OCI-LY3 (cell line): Measurements from ENCODE around the gene GFAP.

Source experiments
- H2AFZ ChIP-seq: fragments of 200-600, 300-600 bp; shearing (Covaris generic); 2 replicates; pipeline ENCODE4 v1.6.0; 2014; ENCODE audit warnings: antibody characterized with exemption, low read depth, low read length
- H3K27ac ChIP-seq: fragments of 200-600, 300-600 bp; sonication (generic); 2 replicates; pipeline ENCODE4 v1.5.1; 2014; ENCODE audit warnings: mild to moderate bottlenecking, low read length, moderate library complexity, mixed read lengths
- H3K27me3 ChIP-seq: fragments of 200-600, 300-600 bp; sonication (generic); 2 replicates; pipeline ENCODE4 v1.6.1; 2014; ENCODE audit warnings: low read depth, low read length, mixed read lengths
- H3K36me3 ChIP-seq: fragments of 200-600, 300-600 bp; sonication (generic); replicated peaks from 2 replicates; pipeline ENCODE3; 2014; ENCODE audit warnings: low read depth, low read length, mixed read lengths
- H3K4me1 ChIP-seq: fragments of 300-600, 200-600 bp; sonication (generic); 2 replicates; pipeline ENCODE4 v1.6.1; 2014; ENCODE audit warnings: low read length, mixed read lengths
- H3K4me2 ChIP-seq: fragments of 200-600, 300-600 bp; sonication (generic); 2 replicates; pipeline ENCODE4 v1.6.1; 2014; ENCODE audit warnings: low read length, mixed read lengths
- H3K4me3 ChIP-seq: fragments of 300-600, 200-600 bp; sonication (generic); 2 replicates; pipeline ENCODE4 v1.5.1; 2014; ENCODE audit warnings: antibody characterized with exemption, mild to moderate bottlenecking, low read length, moderate library complexity
- H3K79me2 ChIP-seq: fragments of 300-600, 200-600 bp; shearing (Covaris generic); 2 replicates; pipeline ENCODE4 v1.6.1; 2014; ENCODE audit warnings: mild to moderate bottlenecking, low read length, mixed read lengths
- H3K9ac ChIP-seq: fragments of 300-600, 200-600 bp; shearing (Covaris generic); 2 replicates; pipeline ENCODE4 v1.6.0; 2014; ENCODE audit warnings: mild to moderate bottlenecking, low read length, moderate library complexity
- H3K9me3 ChIP-seq: fragments of 200-600, 300-600 bp; shearing (Covaris generic); 2 replicates; pipeline ENCODE4 v1.6.1; 2014; ENCODE audit warnings: low read length, mixed read lengths; ENCODE audit not compliant: insufficient read depth
- H4K20me1 ChIP-seq: fragments of 200-600, 300-600 bp; sonication (generic); 2 replicates; pipeline ENCODE4 v1.6.1; 2016; ENCODE audit warnings: low read length, mixed read lengths; ENCODE audit not compliant: insufficient read depth
- CTCF ChIP-seq: fragments of 200-600, 300-600 bp; sonication (generic); IDR thresholded peaks from 2 replicates; pipeline ENCODE4 v1.5.1; 2014; ENCODE audit warnings: antibody characterized with exemption, low read length, low read depth
- EZH2phosphoT487 ChIP-seq: fragments of 200-600 bp; shearing (Covaris generic); IDR thresholded peaks from 2 replicates; pipeline ENCODE4 v1.6.1; 2018; ENCODE audit warnings: antibody characterized with exemption, mixed run types, low read depth

The GFAP gene

DNA sequence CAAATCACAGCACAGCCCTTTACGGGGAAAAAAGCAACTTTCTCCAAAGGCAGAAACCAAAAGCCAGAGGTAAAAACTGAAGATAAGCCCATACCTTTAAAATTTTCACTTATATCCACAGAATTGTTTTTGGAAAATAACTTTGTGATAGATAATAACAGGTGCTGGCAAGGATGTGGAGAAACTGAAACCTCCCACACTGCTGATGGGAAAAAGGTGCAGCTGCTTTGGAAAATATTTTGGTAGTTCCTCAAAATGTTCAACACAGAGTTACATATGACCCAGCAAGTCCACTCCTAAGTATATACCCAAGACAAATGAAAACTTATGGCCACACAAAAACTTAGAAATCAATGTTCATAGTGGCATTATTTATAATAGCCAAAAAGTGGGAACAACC lies 28.3 kb downstream of the GFAP start:
- Histone ChIP-seq H3K27ac (no peak overlapping the region), H3K36me3 (peaks cover 30% of the 10 kb centered on the region), H3K4me1 (peaks cover 13% of the 10 kb centered on the region), H3K27me3 (no peaks in the 10 kb centered on the region), H3K4me2 (no peak overlapping the region), H3K9me3 (no peaks in the 10 kb centered on the region), H3K9ac (no peak overlapping the region), H3K79me2 (peaks cover 54% of the 10 kb centered on the region), H4K20me1 (peaks cover 23% of the 10 kb centered on the region), H2AFZ (no peak overlapping the region), H3K4me3 (no peak overlapping the region)
- TF ChIP-seq CTCF = no peak

GRCh38 chr17:44884941-44885340 lies 30.4 kb downstream of the GFAP start:
- no peak overlapping the region for H3K9ac ChIP-seq
- H4K20me1 ChIP-seq = peaks cover 18% of the 10 kb centered on the region
- H3K4me1 ChIP-seq = peaks cover 13% of the 10 kb centered on the region
- H3K27ac ChIP-seq = no peak overlapping the region
- TF ChIP-seq CTCF (no peak), EZH2phosphoT487 (no peak)
- H3K36me3 ChIP-seq = peaks cover 37% of the 10 kb centered on the region
- no peaks in the 10 kb centered on the region for H3K27me3 ChIP-seq
- no peak overlapping the region for H3K4me3 ChIP-seq
- no peaks in the 10 kb centered on the region for H3K9me3 ChIP-seq
- peaks cover 35% of the 10 kb centered on the region for H3K79me2 ChIP-seq
- H2AFZ ChIP-seq = no peak overlapping the region
- no peak overlapping the region for H3K4me2 ChIP-seq

- H2AFZ ChIP-seq = no peak overlapping the region
- no peaks in the 10 kb centered on the region for H3K27me3 ChIP-seq
- H3K4me2 ChIP-seq = no peak overlapping the region
- no peaks in the 10 kb centered on the region for H3K4me1 ChIP-seq
- peaks cover 45% of the 10 kb centered on the region for H3K36me3 ChIP-seq
- H3K79me2 ChIP-seq = no peaks in the 10 kb centered on the region
- H4K20me1 ChIP-seq = no peaks in the 10 kb centered on the region
- no peaks in the 10 kb centered on the region for H3K9me3 ChIP-seq
- no peak overlapping the region for H3K4me3 ChIP-seq
- H3K27ac ChIP-seq = no peak overlapping the region
- no peak for TF ChIP-seq CTCF
- no peak for TF ChIP-seq EZH2phosphoT487
- no peak overlapping the region for H3K9ac ChIP-seq
Observed at GRCh38 chr17:44881145-44881544, 34.2 kb downstream of the GFAP start.

- Histone ChIP-seq H3K9ac (no peak overlapping the region), H3K4me1 (no peaks in the 10 kb centered on the region), H3K4me2 (no peak overlapping the region), H2AFZ (no peak overlapping the region), H3K27ac (no peak overlapping the region), H3K4me3 (no peak overlapping the region), H3K9me3 (no peaks in the 10 kb centered on the region), H4K20me1 (no peaks in the 10 kb centered on the region), H3K36me3 (peaks cover 49% of the 10 kb centered on the region), H3K79me2 (no peaks in the 10 kb centered on the region), H3K27me3 (no peaks in the 10 kb centered on the region)
- TF ChIP-seq EZH2phosphoT487 = no peak
Observed at GRCh38 chr17:44880062-44880461, 35.2 kb downstream of the GFAP start.

- H3K27ac ChIP-seq = no peak overlapping the region
- H3K4me3 ChIP-seq = no peak overlapping the region
- H3K9me3 ChIP-seq = no peaks in the 10 kb centered on the region
- no peaks in the 10 kb centered on the region for H3K27me3 ChIP-seq
- no peak overlapping the region for H2AFZ ChIP-seq
- H3K9ac ChIP-seq = no peak overlapping the region
- TF ChIP-seq CTCF (no peak), EZH2phosphoT487 (no peak)
- no peak overlapping the region for H3K4me2 ChIP-seq
- no peaks in the 10 kb centered on the region for H3K4me1 ChIP-seq
- no peaks in the 10 kb centered on the region for H4K20me1 ChIP-seq
- H3K36me3 ChIP-seq = peaks cover 50% of the 10 kb centered on the region
- no peaks in the 10 kb centered on the region for H3K79me2 ChIP-seq
Observed at GRCh38 chr17:44879376-44879775, 35.9 kb downstream of the GFAP start.
